GM19463 (cell line): ENCODE data around the gene CARD11.
"Not testable (repeated sequence)": the region's sequence is repeated elsewhere in the genome, so short reads cannot be mapped to it uniquely, and the experiment has no call there.

Source experiments
- ATAC-seq: cut with Tn5 transposase; IDR thresholded peaks from one replicate; pipeline ENCODE4 v1.9.1; 2021; ENCODE audit warnings: mild to moderate bottlenecking, moderate library complexity; ENCODE audit not compliant: unreplicated experiment

The CARD11 gene

GRCh38 chr7:2928613-2929311, 114.9 kb downstream of the CARD11 start:
- ATAC-seq, result no peak

GRCh38 chr7:2928256-2928612, 115.4 kb downstream of the CARD11 start:
- ATAC-seq, result no peak

GRCh38 chr7:2927592-2927991, 116.1 kb downstream of the CARD11 start:
- ATAC-seq, result no peak

- no peak for ATAC-seq
These were observed 116.7 kb downstream of the CARD11 start for GRCh38 chr7:2926896-2927405.

GRCh38 chr7:2926120-2926895, 117.4 kb downstream of the CARD11 start:
- no peak for ATAC-seq

GRCh38 chr7:2924866-2925840, 118.5 kb downstream of the CARD11 start:
- no peak for ATAC-seq

GRCh38 chr7:2923886-2924574, 119.6 kb downstream of the CARD11 start:
- ATAC-seq, result no peak

GRCh38 chr7:2923291-2923781, 120.3 kb downstream of the CARD11 start:
- ATAC-seq, result no peak

- no peak for ATAC-seq
These were observed 120.8 kb downstream of the CARD11 start for GRCh38 chr7:2922866-2923265.

GRCh38 chr7:2922348-2922691, 121.3 kb downstream of the CARD11 start:
- no peak for ATAC-seq

GRCh38 chr7:2921653-2922347, 121.9 kb downstream of the CARD11 start:
- no peak for ATAC-seq

GRCh38 chr7:2920956-2921652, 122.6 kb downstream of the CARD11 start:
- no peak for ATAC-seq

GRCh38 chr7:2920480-2920879, 123.2 kb downstream of the CARD11 start:
- ATAC-seq, result not testable (repeated sequence)

- no peak for ATAC-seq
These were observed 123.6 kb downstream of the CARD11 start for GRCh38 chr7:2920041-2920440.

GRCh38 chr7:2919256-2919655, 124.4 kb downstream of the CARD11 start:
- ATAC-seq, result no peak

GRCh38 chr7:2918406-2918805, 125.3 kb downstream of the CARD11 start:
- no peak for ATAC-seq

- no peak for ATAC-seq
These were observed 128.6 kb downstream of the CARD11 start for GRCh38 chr7:2915023-2915422.

GRCh38 chr7:2913760-2914387, 129.8 kb downstream of the CARD11 start:
- no peak for ATAC-seq
